Muscle of leg (tissue), 11 donors: ENCODE data around the gene SSH3. TPM values are rescaled to one million over a fixed set of nuclear protein-coding genes. Genes with fewer than 3 reads are reported as not detected.

Experiments used
- DNase-seq: peaks from one replicate; pipeline ENCODE4 v3.0.0; 2013
- H3K27ac ChIP-seq: one replicate; pipeline ENCODE4 v1.5.1; 2013; ENCODE audit warnings: mild to moderate bottlenecking, low read length, control low read depth
- H3K27me3 ChIP-seq: one replicate; pipeline ENCODE4 v1.6.1; 2013; ENCODE audit warnings: low read length; ENCODE audit not compliant: control insufficient read depth, insufficient read depth
- H3K36me3 ChIP-seq: one replicate; pipeline ENCODE4 v1.6.1; 2013; ENCODE audit warnings: low read length; ENCODE audit not compliant: control insufficient read depth, insufficient read depth
- H3K4me1 ChIP-seq: one replicate; pipeline ENCODE4 v1.6.1; 2013; ENCODE audit warnings: low read length; ENCODE audit not compliant: control insufficient read depth, insufficient read depth
- H3K4me3 ChIP-seq: one replicate; pipeline ENCODE4 v1.5.1; 2013; ENCODE audit warnings: low read length, control low read depth
- H3K9me3 ChIP-seq: replicated peaks from 2 replicates; pipeline ENCODE4 v1.6.1; 2013; ENCODE audit warnings: low read depth, low read length; ENCODE audit not compliant: control insufficient read depth
- WGBS: methylation state at CpG from one replicate; pipeline ENCODE4 v1.1.5; 2013; ENCODE audit warnings: missing lambda C conversion rate; ENCODE audit not compliant: insufficient coverage; 5-methylcytosine and 5-hydroxymethylcytosine counted together
- polyA plus RNA-seq, 8 donors: library from polyadenylated mRNA; unstranded; fragments of 120-200 nt; gene quantifications; one replicate each; pipeline versions ENCODE4 v1.2.1 to v1.2.3, GENCODE V29; 2013; ENCODE audit warnings: inconsistent platforms in 1 of 8, low replicate concordance in 1 of 8; ENCODE audit not compliant: insufficient read length in 8 of 8, insufficient read depth in 1 of 8
- total RNA-seq: library from RNA; stranded (reverse); fragments of 120-200 nt; gene quantifications from one replicate; pipeline ENCODE4 v1.2.4, GENCODE V29; 2013

Gene SSH3
- total and polyA plus RNA-seq, 9 donors: 9.7 to 20.5 (median 16.6) TPM

DNA sequence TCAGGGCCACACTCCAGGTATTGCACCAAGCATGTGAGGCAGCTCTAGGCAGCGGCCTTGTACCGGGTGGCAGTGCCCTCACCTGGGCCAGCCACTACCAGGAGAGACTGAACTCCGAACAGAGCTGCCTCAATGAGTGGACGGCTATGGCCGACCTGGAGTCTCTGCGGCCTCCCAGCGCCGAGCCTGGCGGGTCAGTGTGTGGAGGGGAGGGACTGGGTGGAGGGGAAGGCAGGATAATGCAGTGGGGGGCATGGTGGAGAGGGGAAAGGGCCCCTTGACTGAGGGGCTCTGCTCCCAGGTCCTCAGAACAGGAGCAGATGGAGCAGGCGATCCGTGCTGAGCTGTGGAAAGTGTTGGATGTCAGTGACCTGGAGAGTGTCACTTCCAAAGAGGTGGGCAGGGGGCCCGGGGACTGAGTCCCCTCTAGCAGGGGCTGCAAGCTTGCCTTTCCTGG, 4.2 kb downstream of the SSH3 start:
- H3K4me1 ChIP-seq: peaks cover 22% of the 10 kb centered on the region
- H3K27ac ChIP-seq: no peak overlapping the region
- no peaks in the 10 kb centered on the region for H3K27me3 ChIP-seq
- no peak for DNase-seq
- peaks cover 37% of the 10 kb centered on the region for H3K36me3 ChIP-seq
- WGBS: 67% methylated on average over 11 of the region's 12 CpGs
- no peak overlapping the region for H3K4me3 ChIP-seq
- no peaks in the 10 kb centered on the region for H3K9me3 ChIP-seq

DNA sequence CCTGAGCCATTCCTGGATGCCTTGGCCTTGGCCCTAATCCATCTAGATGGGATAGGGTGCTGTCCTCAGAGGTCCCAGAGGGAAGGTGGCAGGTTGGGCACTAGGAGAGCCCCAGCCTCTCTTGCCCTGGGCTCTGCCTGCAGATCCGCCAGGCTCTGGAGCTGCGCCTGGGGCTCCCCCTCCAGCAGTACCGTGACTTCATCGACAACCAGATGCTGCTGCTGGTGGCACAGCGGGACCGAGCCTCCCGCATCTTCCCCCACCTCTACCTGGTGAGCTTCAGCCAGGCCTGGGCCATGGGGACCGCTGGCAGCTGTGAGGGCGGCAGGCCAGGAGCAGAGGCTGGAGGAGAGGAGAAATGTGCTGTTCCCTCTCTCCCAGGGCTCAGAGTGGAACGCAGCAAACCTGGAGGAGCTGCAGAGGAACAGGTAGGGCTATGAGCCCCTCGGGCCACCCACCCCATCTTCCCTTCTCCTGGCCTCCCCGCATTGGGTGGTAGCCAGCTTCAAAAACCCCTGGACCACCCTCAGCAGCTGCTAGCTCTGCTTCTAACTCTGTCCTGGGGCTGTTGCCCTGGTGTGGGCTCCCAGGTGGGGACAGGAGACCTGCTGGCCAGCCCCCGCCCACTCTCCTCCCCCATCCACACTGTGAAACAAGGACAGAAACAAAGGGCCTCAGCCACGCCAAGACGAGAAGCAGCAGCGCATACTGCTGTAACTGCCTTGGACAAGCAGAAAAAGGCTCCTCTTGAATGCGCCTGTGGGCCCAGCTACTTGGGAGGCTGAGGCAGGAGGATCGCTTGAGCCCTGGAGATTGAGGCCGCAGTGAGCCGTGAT, 4.9 kb downstream of the SSH3 start:
- H3K9me3 ChIP-seq: no peaks in the 10 kb centered on the region
- no peak for DNase-seq
- no peak overlapping the region for H3K27ac ChIP-seq
- H3K4me3 ChIP-seq: no peak overlapping the region
- H3K4me1 ChIP-seq: peaks cover 17% of the 10 kb centered on the region
- WGBS: 79% methylated on average over 13 of the region's 20 CpGs
- no peaks in the 10 kb centered on the region for H3K27me3 ChIP-seq
- peaks cover 37% of the 10 kb centered on the region for H3K36me3 ChIP-seq

DNA sequence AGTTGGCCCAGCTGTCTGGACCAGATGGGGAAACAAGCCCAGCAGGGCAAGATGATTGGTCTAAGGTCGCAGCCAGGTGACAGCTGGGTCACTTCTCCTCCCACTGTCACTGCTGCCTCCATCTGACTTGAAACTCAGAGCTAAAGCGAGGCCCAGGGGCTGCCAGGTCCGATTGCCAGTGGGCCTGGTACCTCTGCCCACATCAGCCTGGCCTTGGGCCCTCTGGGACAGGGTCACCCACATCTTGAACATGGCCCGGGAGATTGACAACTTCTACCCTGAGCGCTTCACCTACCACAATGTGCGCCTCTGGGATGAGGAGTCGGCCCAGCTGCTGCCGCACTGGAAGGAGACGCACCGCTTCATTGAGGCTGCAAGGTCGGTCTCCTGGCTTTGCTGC, 5.8 kb downstream of the SSH3 start:
- 92% methylated on average over 10 of the region's 11 CpGs for WGBS

DNA sequence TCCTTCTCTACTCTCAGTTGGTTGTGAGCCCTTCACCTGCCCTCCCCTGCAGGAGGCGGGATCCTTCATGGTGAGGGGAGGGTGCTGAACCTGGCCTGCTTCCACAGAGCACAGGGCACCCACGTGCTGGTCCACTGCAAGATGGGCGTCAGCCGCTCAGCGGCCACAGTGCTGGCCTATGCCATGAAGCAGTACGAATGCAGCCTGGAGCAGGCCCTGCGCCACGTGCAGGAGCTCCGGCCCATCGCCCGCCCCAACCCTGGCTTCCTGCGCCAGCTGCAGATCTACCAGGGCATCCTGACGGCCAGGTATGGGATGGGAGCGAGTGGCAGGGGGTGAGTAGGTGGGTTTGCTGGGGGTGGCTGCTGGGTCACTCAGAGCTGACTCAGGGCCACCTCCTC, 6.3 kb downstream of the SSH3 start:
- H3K27ac ChIP-seq: no peak overlapping the region
- no peaks in the 10 kb centered on the region for H3K9me3 ChIP-seq
- no peak overlapping the region for H3K4me3 ChIP-seq
- H3K27me3 ChIP-seq: no peaks in the 10 kb centered on the region
- peaks cover 9% of the 10 kb centered on the region for H3K4me1 ChIP-seq
- DNase-seq: no peak
- peaks cover 37% of the 10 kb centered on the region for H3K36me3 ChIP-seq
- WGBS: 92% methylated on average over 11 of the region's 14 CpGs

More for the DNA sequence above, 5.8 kb downstream of the SSH3 start:
- Histone ChIP-seq H3K27me3 (no peaks in the 10 kb centered on the region), H3K27ac (no peak overlapping the region), H3K4me3 (no peak overlapping the region), H3K36me3 (peaks cover 37% of the 10 kb centered on the region), H3K4me1 (peaks cover 13% of the 10 kb centered on the region), H3K9me3 (no peaks in the 10 kb centered on the region)
- DNase-seq: no peak

DNA sequence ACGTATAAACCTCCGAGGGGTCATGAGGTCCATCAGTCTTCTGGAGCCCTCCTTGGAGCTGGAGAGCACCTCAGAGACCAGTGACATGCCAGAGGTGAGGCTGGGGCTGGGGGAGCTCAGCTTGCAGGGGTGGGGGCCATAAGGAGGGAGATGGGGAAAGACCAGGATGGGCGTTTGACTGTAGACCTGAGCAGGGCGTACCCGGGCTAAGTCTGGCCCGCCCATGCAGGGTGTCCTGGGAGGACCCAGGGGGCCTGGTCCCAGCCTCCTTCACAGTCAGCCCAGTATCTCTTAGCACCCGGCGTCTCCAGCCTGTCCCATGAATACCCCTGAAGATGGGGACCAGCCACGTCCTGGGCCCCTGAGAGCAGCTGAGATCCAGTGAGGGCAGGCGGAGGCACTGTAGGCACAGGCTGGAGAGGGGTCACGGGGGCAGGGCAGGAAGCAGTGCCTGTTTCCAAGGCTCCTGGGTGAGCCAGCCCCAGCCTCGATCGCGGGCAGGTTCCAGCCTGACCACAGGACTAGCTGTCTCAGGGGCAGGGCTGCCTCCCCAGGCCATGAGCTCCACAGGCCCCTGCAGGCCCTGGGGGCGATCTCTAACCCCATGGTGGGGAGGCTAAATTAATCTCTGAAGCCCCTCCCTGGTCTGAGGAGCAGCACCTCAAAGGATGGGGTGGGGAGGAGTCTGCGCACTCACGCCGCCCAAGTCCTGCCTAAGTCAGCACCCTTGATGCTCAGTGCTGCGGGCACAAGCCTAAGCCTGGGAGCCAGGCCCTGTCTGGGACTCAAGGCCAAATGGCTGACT, 7.1 kb downstream of the SSH3 start:
- WGBS: 81% methylated on average over 17 of the region's 19 CpGs
- peaks cover 37% of the 10 kb centered on the region for H3K36me3 ChIP-seq
- no peak overlapping the region for H3K27ac ChIP-seq
- DNase-seq: no peak
- no peaks in the 10 kb centered on the region for H3K9me3 ChIP-seq
- no peaks in the 10 kb centered on the region for H3K27me3 ChIP-seq
- no peak overlapping the region for H3K4me3 ChIP-seq
- peaks cover 6% of the 10 kb centered on the region for H3K4me1 ChIP-seq

DNA sequence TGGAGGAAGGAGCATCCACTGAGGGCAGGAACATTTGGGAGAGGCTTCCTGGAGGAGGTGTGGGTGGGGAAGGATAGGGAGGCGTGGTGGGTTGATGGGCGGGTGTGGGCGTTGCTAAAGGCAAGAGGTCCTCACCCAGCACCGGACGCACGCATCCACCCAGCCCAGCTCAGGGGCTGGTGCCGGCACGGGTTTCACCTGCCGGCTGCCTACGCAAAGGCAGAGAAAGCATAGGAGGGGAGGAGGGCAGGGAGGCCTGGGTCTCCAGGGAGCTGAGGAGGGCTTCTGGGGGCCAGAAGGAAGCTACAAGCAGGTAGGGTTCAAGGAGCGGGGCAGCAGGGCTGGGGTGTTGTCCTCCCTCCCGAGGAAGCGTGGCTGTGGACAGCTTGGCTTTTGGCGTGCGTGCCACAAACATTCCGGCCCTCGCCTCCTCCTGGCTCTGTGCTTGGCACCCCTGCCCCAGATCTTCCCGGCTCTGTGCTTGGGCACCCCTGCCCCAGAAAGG, 7.8 kb downstream of the SSH3 start:
- Histone ChIP-seq H3K9me3 (no peaks in the 10 kb centered on the region), H3K27me3 (no peaks in the 10 kb centered on the region), H3K27ac (no peak overlapping the region), H3K36me3 (peaks cover 37% of the 10 kb centered on the region), H3K4me3 (no peak overlapping the region), H3K4me1 (peaks cover 6% of the 10 kb centered on the region)
- DNase-seq: no peak
- 84% methylated on average over 18 of the region's 18 CpGs for WGBS

DNA sequence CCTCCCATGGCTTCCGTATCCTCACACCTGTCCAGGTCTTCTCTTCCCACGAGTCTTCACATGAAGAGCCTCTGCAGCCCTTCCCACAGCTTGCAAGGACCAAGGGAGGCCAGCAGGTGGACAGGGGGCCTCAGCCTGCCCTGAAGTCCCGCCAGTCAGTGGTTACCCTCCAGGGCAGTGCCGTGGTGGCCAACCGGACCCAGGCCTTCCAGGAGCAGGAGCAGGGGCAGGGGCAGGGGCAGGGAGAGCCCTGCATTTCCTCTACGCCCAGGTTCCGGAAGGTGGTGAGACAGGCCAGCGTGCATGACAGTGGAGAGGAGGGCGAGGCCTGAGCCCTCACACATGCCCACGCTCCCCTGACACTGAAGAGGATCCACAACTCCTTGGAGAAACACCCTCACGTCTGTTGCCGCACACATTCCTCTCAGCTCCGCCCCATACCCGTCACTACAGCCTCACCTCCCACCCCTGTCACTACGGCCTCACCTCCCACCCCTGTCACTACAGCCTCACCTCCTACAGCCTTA, 8.3 kb downstream of the SSH3 start:
- Histone ChIP-seq H3K27ac (no peak overlapping the region), H3K9me3 (no peaks in the 10 kb centered on the region), H3K36me3 (peaks cover 35% of the 10 kb centered on the region), H3K27me3 (no peaks in the 10 kb centered on the region), H3K4me1 (peaks cover 6% of the 10 kb centered on the region), H3K4me3 (no peak overlapping the region)
- DNase-seq: no peak
- WGBS: 78% methylated on average over 10 of the region's 15 CpGs

DNA sequence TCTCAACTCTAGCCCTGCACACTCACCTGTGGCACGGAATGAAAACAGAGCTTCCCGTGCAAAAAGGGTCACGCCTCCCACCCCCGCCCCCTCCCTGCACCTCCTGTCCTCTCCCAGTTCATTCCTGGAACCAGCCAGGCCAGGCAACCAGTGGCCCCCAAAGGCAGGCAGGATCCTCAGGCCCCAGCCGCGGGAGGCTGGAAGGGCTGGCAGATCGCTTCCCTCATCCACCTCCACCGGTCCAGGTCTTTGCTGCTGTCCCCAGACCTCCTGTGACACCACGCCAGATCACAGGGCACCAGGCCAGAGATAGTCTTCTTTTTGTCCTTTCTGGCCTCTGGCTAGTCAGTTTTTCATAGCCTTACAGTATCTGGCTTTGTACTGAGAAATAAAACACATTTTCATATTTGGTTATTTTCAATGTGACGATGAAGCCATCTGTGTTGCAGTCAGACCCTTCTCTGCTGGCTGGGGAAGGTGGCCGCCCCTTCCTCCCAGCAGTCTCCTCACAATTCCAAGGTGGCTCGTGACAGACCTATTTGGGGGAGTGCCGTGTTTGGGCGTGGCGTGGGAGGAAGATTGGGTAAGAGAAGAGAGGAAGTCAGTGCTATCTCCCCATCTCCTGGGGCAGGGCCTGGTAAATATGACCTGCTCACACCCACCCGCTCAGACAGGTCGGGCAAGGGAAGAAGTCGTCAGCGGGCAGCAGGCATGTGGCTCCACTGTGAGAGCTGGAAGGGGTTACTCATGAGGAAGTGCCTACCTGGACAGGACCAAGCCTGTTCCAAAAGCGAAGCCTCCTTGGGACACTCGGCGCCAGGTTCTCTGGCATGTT, 9.1 kb downstream of the SSH3 start:
- WGBS: 75% methylated on average over 15 of the region's 22 CpGs
- Histone ChIP-seq H3K27me3 (no peaks in the 10 kb centered on the region), H3K27ac (no peak overlapping the region), H3K36me3 (peaks cover 28% of the 10 kb centered on the region), H3K4me3 (no peak overlapping the region), H3K9me3 (no peaks in the 10 kb centered on the region), H3K4me1 (peaks cover 6% of the 10 kb centered on the region)
- DNase-seq: no peak

DNA sequence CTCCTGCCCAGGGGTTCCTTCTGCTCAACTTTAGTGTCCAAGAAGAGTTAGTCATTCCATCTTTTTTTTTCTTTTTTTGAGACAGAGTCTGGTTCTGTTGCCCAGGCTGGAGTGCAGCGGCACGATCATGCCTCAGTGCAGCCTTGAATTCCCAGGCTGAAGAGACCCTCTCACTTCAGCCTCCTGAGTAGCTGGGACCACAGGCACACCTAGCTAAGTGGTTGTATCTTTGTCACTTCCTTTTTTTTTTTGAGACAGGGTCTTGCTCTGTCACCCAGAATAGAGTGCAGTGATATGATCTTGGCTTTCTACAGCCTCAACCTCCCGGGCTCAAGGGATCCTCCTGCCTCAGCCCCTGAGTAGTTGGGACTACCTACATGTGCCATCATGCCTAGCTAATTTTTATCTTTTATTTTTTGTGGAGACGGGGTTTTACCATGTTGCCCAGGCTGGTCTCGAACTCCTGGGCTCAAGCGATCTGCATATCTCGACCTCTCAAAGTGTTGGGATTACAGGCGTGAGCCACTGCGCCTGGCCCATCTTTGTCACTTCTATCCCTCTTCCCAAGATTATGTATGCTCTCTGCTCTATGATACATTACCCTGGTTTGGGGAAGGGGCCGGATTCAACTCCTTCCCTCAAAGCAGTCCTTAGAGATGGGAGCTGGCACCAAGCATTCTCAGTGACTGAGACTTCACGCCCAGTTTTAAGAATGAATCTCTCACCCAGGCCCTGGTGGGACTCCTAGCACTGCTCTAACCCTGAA, 10.0 kb downstream of the SSH3 start:
- DNase-seq: no peak
- H3K36me3 ChIP-seq: peaks cover 22% of the 10 kb centered on the region
- no peaks in the 10 kb centered on the region for H3K9me3 ChIP-seq
- no peak overlapping the region for H3K4me3 ChIP-seq
- H3K27me3 ChIP-seq: no peaks in the 10 kb centered on the region
- peaks cover 5% of the 10 kb centered on the region for H3K4me1 ChIP-seq
- no peak overlapping the region for H3K27ac ChIP-seq
- WGBS: 89% methylated on average over 9 of the region's 11 CpGs
